Stimulated activated CD4-positive, alpha-beta T cell treated with anti-CD3 and anti-CD28 coated beads, Interleukin-4, amount 100 ng/mL, for 4 hours (primary cell): Measurements from ENCODE around the gene SLC20A1.
"Not testable (repeated sequence)": the region's sequence is repeated elsewhere in the genome, so short reads cannot be mapped to it uniquely, and the experiment has no call there.

Experiments used
- DNase-seq, 2 experiments: peaks; one replicate each; pipeline ENCODE4 v3.0.0-alpha.2; 2020

SLC20A1 gene

DNA sequence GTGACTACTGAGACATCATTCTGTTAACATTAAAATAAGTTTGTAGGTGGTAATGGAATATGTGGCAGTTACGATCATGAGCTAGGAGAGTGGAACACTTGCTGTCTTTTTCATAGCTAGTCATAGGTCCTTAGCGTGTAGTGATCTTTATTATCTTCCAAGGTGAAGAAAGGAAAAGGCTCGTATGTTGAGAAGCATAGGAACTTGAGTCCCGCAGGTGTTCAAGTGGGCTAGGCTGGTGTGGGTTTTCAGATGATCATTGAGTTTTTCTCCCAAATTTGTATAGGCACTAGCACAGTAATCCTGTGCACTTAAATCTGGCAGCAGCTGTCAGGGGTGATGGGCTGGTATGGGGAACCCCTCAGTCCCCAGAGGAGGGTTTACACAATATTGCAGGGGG is 10.9 kb downstream of the SLC20A1 start:
- DNase-seq = no peak

DNA sequence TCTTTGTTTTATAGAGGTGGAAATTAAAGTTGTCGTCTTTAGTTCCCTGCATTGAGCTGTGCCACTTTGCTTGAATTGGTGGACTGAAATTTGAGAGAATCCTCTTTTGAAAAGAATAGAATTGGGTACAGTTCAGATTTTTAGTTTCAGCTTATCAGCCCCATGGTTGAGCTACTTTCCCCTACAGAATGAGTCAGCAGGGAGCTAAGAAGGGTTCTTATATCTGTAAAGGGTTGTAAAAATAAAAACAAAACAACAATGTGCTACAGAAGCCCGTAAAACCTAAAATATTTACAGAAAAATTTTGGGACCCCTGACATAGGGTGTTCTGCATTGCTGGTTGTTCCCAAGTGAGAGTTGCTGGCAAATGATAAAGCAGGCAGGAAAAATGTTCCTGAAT is 12.6 kb downstream of the SLC20A1 start:
- DNase-seq = no peak

DNA sequence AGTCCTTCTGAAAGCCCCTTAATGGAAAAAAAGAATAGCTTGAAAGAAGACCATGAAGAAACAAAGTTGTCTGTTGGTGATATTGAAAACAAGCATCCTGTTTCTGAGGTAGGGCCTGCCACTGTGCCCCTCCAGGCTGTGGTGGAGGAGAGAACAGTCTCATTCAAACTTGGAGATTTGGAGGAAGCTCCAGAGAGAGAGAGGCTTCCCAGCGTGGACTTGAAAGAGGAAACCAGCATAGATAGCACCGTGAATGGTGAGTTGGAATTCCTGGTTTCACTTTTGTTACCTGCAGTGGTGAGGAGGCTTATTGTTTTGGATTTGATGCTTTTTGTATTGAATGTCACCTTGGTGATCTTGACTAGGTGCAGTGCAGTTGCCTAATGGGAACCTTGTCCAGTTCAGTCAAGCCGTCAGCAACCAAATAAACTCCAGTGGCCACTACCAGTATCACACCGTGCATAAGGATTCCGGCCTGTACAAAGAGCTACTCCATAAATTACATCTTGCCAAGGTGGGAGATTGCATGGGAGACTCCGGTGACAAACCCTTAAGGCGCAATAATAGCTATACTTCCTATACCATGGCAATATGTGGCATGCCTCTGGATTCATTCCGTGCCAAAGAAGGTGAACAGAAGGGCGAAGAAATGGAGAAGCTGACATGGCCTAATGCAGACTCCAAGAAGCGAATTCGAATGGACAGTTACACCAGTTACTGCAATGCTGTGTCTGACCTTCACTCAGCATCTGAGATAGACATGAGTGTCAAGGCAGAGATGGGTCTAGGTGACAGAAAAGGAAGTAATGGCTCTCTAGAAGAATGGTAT is 13.3 kb downstream of the SLC20A1 start:
- no peak for DNase-seq

DNA sequence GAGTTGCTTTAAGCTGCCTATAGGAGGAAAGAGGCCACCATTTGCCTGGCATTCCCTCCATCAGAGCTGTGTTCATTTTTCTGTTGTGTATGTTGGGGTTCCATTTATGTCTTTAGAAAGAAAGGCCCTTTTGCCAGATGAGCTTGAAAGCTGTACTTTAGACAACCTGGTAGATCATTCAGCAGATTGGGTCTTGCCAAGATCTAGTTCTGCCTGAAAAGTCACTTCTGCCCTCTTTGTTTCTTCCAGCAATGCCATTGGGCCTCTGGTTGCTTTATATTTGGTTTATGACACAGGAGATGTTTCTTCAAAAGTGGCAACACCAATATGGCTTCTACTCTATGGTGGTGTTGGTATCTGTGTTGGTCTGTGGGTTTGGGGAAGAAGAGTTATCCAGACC is 14.4 kb downstream of the SLC20A1 start:
- DNase-seq = no peak

DNA sequence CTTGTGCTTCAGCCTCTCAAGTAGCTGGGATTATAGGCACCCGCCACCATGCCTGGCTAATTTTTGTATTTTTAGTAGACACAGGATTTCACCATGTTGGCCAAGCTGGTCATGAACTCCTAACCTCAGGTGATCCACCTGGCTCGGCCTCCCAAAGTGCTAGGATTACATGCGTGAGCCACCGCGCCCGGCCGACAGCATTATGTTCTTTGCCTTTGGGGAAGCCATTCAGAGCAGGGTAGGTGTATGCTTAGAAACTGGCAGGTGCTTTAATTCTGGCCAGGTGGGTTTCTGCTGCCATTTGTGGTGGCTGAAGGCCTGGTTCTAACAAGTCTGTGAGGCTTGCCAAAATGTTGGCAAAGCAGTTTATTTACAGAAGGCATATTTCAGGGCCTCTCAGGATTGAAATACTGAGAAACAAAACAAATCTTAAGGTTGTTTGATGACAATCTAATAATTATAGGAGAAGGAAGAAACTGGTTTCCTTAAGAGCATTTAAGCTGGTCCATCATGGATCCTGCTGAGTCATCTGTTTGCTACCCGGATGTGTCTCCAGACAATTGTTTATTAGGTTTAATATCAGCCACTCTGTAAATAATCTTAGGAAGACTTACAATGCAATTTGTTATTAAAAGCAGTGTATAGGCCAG is 16.0 kb downstream of the SLC20A1 start:
- no peak for DNase-seq

DNA sequence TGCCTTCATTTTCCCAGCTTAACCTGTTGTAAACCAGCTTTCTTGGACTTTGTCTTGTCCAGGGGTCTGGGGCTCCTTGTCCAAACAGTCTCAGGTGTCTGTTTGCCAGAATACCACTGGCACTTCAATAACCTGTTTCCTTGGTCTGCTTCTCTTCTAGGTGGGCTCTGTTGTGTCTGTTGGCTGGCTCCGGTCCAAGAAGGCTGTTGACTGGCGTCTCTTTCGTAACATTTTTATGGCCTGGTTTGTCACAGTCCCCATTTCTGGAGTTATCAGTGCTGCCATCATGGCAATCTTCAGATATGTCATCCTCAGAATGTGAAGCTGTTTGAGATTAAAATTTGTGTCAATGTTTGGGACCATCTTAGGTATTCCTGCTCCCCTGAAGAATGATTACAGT is 17.0 kb downstream of the SLC20A1 start:
- no peak for DNase-seq

DNA sequence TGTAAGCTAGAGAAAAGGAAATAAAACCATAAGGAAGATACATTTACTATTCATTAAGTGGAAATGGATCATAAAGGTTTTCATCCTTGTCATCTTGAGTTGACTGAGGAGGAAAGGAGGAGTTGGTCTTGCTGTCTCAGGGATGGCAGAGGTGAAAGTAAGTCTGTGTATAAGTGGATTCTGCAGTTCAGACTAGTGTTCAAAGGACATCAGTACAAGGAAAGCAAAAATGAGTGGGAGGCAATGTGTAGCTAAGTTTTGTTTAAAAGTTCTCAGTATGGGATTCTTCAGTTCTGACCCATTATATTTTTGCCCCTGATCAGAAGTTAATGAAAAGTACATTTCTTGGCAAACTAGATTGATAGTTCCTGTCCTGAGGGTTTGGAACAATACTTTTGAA is 18.9 kb downstream of the SLC20A1 start:
- no peak for DNase-seq

DNA sequence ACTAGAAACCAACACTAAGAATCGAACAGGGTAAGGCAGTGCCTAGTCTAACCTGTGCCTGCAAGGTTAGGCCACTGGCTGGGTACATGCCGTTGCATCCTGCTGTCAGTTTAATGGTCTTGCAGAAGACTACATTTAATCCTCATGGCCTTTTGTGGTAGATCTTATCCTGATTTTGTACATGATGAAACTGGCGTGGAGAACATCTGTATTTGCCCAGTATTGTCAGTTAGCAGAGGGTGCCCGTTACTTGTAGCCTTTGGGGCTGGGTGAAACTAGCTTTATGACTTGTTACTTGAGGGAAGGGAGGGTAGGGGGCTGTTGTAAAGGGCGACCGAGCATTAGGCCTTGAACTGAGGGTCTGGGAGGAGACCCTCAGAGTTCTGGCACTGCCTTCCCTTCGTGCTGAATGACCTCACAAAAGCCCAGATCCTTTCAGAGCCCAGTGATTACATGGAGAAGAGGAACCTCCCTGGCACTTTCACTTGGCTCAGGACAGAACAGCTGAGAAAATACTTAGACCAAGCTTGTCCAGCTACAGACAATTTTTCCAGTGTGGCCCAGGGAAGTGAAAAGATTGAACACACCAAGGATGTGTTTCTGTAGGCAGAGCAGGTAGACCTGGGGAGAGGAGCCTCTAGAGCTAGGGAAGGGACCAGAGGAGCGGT is 19.5 kb downstream of the SLC20A1 start:
- no peak for DNase-seq

DNA sequence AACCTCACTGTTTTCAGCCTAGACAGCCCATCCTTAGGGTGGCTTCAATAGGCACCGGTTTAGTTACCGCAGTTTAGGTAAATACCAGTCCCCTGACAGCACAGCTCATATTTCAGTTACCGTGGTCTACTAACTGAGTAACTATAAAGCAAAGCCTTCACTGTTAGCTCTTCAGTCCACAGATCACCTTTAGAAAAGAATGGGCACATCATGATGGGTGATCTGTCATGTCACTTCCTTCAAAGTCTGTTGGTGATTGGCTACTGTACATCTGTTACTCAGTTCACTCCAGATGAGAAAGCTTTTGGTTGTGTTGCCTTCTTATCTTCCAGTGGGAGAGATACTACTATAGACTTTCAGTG is 21.0 kb downstream of the SLC20A1 start:
- DNase-seq = no peak

DNA sequence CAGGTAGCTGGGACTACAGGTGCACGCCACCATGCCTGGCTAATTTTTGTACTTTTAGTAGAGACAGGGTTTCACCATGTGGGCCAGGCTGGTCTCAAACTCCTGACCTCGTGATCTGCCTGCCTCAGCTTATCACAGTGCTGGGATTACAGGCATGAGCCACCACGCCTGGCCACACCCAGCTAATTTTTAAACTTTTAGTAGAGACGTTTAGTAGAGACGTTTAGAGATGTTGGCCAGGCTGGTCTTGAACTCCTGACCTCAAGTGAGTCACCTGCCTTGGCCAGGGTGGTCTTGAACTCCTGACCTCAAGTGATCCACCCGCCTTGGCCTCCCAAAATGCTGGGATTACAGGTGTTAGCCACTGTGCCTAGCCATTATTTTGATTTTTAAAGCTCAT is 21.8 kb downstream of the SLC20A1 start:
- DNase-seq = not testable (repeated sequence)

DNA sequence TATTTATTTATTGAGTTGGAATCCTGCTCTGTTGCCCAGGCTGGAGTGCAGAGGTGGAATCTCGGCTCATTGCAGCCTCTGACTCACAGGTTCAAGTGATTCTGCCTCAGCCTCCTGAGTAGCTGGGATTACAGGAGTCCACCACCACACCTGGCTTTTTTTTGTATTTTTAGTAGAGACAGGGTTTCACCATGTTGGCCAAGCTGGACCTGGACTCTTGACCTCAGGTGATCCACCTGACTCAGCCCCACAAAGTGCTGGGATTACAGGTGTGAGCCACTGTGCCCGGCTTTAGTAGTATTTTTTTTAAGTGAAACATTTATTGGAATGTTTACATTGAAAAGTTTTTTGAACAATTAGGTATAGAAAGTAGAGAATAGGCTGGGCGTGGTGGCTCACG is 23.9 kb downstream of the SLC20A1 start:
- DNase-seq = no peak

DNA sequence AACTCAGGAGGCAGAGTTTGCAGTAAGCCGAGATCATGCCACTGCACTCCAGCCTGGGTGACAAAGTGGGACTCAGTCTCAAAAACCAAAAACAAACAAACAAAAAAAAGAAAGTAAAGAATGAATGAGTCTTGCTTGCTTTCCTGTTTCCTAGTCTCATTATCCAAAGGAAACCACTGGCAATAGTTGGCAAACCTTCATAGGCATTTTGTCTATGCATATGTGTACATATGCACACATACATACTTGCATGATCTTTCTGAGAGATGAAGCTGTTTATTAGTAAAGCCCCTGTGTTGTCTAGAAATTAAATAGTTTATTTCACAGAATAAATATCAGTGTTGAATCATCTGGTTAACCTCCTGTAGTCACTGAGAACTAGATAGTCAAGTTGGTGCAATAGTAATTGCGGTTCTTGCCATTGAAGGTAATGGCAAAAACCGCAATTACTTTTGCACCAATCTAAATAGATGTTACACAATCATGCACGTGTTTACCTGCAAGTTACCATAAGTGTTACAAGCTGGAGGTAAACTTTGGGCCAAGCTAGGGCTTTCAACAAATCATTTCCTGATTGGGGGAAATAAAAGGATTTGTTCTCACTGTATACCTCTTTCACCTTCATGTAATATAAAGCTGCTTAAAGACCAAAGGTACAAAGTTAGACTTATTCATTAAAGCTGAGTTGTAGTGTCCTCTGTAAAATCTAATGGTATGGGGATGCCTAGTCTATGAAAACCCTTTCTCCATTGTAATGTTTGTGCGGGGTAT is 24.7 kb downstream of the SLC20A1 start:
- DNase-seq = no peak

DNA sequence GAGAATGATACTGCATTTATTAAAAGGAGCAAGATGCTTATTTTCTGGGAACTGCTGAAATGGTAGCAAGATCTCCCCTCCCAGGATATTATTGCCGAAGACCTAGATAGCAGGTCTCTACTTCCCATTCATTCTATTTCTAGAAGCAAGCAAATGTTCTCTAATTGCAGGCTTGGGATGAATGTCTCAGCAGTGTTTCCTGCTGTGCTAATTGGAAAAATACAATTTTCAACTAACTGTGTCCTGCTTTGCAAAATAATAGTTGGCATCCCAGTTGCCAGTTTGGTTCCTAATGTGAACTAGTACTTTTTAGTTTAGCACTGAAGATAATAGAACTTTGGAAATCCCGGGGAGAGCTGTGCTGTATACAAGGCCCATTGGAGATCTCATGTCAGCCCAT is 26.1 kb downstream of the SLC20A1 start:
- no peak for DNase-seq

DNA sequence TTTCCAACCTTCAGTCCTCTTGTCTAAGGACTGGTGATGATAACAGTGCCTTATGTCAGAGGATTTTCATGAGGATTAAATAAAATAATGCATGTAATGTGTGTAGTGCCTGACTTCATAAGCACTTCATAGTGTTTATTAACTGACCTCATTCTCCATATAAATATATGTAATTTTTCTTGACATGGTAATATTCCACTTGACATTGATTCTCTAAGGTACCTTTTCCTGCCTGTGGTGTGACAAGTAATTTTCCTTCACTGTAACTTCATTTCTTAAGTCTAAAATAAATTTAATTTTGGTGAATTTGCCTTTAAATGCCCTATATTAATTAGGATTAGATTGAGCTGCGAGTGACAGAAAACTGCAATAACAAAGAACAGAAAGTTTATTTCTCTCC is 27.3 kb downstream of the SLC20A1 start:
- no peak for DNase-seq

DNA sequence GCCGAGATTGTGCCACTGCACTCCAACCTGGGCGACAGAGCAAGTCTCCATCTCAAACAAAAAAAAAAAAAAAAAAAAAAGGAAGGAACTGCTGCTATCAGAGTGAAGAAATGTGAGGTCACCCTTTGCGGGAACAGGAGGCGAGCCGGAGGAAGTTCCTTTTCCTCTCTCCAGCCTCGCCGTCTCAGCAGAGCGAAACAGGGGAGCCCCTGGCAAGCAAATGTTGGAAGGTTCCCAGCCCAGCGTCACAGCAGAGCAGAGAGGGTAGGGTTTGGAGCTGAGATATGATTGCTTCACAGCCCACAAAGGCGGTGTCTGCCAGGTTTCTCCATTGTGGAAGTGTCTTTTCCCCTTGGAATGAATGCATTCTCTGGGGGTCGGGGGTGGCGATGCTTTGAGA is 28.5 kb downstream of the SLC20A1 start:
- no peak for DNase-seq

DNA sequence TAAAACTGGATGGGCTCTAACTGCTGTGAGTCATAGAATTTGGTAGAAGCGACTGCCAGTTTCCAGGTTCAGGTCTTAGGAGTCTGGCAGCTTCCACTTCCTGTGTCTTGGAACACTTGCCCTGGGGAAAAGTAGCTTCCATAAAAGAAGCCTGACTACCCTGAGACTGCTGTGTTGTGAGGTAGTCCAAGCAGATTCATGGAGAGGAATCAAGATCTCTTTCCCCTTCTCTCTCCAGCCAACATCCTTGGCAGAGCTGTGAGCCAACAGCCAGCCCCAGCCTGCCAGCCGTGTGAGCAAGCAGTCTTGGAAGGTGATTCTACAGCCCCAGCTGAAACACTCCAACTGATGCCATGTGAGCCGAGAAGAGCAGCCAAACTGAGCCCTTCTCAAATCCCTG is 33.7 kb downstream of the SLC20A1 start:
- no peak for DNase-seq

DNA sequence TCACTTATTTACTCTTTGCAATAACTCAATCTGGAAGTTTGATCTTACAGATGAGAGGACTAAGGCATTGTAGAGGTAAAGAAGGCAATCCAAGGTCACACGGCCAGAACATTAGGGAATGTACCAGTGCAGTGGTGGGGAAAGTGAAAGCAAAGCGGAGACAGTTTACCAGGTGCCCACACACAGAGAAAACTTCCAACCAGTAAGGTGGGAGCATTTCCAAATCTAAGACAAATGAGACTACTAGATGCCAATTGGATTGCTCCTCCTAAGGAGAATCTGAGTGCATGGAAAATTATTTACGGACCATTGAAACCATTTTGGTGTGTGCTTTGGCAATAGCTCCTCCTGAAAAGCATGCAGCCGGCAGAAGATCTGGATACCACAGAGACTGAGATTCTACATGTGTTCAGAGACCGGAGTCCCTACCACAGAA is 34.9 kb downstream of the SLC20A1 start:
- no peak for DNase-seq

DNA sequence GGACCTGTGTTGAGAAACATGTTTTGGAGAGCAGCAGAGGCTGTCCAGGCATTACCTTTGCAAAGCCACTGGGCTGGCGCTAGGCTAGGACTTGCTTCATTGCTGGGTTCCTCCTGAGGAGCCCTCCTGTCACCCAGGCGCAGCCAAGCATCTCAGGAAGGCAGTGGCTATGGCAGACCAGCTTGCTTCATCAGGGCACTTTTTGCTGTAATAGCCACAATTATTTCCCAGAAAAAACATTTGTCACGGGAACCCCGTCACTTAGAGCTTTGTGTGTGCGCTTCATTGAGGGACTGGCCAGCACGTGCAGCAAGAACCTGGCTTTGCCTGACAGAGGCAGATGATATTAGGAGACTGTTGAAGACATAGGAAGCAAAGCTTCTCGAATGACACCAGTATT is 36.4 kb downstream of the SLC20A1 start:
- DNase-seq = no peak

DNA sequence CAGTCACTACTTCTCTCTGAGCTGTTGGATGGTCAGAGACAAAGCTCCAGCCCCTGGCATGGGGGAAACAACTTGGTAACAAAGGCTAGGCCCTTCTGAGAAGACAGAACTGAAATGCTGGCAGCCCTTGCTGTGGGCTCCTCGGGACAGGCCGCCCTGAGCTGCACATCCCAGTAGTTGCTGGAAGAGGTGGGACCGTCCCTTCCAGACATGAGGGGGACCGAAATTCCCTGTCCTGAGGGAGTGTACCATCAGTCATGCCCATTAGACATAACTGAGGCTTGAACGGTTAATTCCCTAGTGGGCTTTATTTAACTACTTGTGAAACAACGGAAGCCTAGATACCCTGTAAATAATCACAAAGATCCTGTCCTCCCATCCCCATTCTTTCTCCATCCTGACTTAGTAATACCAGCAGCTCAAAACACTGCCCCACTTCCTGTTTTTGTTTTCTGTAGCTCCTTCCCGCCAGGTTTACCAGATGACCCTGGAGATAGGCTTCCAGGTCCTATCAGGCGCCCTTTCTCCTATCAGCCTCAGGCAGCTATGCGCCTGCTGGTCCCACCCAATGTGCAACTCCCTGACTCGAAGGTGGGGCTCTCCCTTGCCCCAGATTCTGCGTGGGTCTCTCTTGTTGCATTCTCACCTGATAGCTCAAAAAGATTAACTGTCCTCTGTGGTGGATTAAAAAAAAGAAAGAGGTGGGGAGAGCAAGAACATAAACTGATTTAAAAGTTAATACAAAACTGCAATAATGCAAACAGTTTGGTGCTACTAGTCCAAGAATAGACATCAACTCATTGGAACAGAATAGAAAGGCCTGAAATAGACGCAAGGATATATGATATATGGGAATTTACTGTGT is 38.0 kb downstream of the SLC20A1 start:
- no peak for DNase-seq

DNA sequence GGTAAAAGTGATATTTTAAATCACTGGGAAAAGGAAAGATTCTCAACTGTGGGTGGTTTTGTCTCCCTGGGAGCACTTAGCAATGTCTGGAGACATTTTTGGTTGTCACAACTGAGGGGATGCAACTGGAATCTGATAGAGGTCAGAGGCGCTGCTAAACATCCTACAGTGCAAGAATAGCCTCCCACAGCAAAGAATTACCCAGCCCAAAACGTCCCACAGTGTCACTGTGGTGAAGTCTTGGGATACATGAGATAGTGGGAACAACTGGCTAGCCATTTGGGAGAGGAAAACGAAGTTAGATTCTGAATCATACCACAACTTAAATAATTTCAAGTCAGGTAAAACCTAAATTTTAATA is 38.7 kb downstream of the SLC20A1 start:
- DNase-seq = no peak

DNA sequence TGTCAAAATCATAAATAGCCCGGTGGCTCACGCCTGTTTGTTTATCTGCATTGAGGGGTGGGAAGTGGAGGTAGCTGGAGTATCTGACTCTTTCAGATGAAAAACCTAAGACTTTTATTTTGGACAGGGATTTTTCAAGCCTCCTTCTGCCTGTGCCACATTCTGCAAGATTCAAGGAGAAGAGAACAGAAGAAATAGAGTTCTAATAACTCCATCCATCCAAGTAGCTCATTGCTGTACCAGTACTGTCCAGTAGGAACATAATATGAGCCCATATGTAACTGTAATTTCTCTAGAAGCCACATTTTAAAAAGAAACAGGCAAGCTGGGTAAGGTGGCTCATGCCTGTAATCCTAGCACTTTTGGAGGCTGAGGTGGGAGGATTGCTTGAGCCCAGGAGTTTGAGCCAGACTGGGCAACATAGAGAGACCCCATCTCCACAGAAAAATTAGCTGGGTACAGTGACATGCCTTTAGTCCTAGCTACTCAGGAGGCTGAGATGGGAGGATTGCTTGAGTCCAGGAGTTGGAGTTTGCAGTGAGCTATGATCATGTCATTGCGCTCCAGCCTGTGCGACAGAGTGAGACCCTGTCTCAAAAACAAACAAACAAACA is 39.6 kb downstream of the SLC20A1 start:
- no peak for DNase-seq
